T-helper 1 cell treated with Interleukin-12 subunit alpha and Interleukin-12 subunit beta and Interleukin-4 antibody, amounts not matched to agents 30 μg/mL and 1 μg/mL, for 36 hours (primary cell): ENCODE results near the gene VSTM2L.

Source experiments
- H3K27ac Mint-ChIP-seq: one replicate; pipeline ENCODE4 v1.8.0; 2021; ENCODE audit warnings: mild to moderate bottlenecking, mixed read lengths
- H3K27me3 Mint-ChIP-seq: one replicate; pipeline ENCODE4 v1.8.0; 2021; ENCODE audit warnings: low read depth, mixed read lengths
- H3K36me3 Mint-ChIP-seq: one replicate; pipeline ENCODE4 v1.8.0; 2021; ENCODE audit warnings: low read depth, mixed read lengths
- H3K4me1 Mint-ChIP-seq: one replicate; pipeline ENCODE4 v1.8.0; 2021; ENCODE audit warnings: low read depth, mixed read lengths
- H3K4me3 Mint-ChIP-seq: one replicate; pipeline ENCODE4 v1.8.0; 2021; ENCODE audit warnings: mild to moderate bottlenecking, moderate library complexity, mixed read lengths
- H3K9me3 Mint-ChIP-seq: one replicate; pipeline ENCODE4 v1.8.0; 2021; ENCODE audit warnings: mixed read lengths

The VSTM2L gene

DNA sequence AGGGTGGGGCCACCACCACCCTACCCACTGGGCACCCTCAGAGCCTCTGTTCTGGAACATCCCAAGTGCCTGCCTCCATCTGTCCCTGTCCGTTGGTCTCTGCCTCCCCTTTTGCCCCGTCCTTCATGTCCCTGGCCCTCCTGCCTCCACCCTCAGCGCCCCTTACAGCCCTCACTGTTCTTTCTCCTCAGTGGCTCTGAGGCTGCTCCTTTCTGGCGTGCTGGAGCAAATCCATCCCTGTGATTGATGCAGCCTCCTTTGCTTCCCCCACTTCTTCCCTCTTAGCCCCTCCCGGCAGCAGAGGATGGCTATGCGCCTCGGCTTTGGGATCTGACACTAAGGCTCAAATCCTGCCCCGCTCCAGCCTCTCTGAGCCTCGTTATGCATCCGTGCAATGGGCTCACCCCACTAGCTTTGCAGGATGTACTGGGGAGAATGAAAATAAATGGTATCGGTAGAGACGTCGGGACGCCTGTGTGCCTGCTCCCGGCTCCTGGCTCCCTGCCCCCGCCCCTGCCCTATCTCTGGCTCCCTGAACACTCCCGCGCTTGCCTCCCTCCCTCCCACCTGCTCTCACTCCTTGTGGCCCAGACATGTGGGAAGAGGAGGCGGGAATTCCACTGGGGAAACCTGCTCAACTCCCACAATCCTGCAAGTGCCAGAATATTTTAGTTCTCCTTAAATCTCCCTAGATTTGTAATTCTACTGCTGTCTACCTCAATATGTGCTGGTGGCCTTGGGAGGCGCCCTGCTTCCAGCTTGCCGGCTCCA is 13.1 kb downstream of the VSTM2L start:
- no peak overlapping the region for H3K27ac Mint-ChIP-seq
- H3K4me1 Mint-ChIP-seq: peaks cover 5% of the 10 kb centered on the region
- H3K36me3 Mint-ChIP-seq: no peaks in the 10 kb centered on the region
- H3K27me3 Mint-ChIP-seq: peaks cover 27% of the 10 kb centered on the region
- H3K4me3 Mint-ChIP-seq: no peak overlapping the region
- no peaks in the 10 kb centered on the region for H3K9me3 Mint-ChIP-seq

DNA sequence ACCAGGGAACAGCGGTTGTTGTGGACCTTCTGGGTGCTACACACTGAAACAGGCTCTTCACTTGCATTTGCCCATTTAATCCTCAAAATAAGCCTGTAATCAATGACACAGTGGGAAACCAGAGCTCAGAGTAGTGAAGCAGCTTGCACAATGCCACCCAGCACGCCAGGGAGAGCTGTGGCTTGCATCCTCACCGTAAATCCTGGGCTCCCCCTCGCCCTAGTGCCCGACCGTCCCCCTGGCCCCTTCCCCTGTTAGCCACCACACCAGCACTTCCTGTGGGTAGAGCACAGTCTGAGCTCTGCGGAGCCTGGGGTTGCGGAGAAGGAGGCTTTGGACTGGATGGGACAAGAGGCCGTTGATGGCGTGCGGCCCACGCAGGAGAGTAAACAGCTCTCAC is 14.5 kb downstream of the VSTM2L start:
- Mint-ChIP-seq H3K4me1 (peaks cover 6% of the 10 kb centered on the region), H3K27me3 (peaks cover 22% of the 10 kb centered on the region), H3K36me3 (no peaks in the 10 kb centered on the region), H3K4me3 (no peak overlapping the region), H3K9me3 (no peaks in the 10 kb centered on the region), H3K27ac (no peak overlapping the region)

DNA sequence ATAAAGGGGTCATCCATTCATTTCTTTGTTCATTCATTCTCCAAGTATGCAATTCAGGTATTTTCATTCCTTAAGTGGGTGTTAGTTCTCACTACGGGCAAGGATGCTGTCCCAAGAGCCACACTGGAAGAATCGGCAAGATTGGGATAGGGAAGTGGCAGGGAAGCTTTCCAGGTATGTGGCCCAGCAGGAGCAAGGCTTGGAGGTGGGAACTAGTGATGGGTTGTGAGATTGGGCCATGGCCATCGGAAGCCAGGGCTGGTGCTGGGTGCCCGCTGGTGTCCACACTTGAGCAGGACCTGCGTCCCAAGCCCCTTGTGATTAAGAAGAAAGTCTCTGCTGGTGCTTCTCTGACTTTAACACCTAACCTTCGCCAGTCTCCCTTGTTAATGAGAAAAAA is 15.1 kb downstream of the VSTM2L start:
- peaks cover 17% of the 10 kb centered on the region for H3K27me3 Mint-ChIP-seq
- H3K4me3 Mint-ChIP-seq: no peak overlapping the region
- no peaks in the 10 kb centered on the region for H3K9me3 Mint-ChIP-seq
- H3K36me3 Mint-ChIP-seq: no peaks in the 10 kb centered on the region
- H3K4me1 Mint-ChIP-seq: peaks cover 4% of the 10 kb centered on the region
- H3K27ac Mint-ChIP-seq: no peak overlapping the region

DNA sequence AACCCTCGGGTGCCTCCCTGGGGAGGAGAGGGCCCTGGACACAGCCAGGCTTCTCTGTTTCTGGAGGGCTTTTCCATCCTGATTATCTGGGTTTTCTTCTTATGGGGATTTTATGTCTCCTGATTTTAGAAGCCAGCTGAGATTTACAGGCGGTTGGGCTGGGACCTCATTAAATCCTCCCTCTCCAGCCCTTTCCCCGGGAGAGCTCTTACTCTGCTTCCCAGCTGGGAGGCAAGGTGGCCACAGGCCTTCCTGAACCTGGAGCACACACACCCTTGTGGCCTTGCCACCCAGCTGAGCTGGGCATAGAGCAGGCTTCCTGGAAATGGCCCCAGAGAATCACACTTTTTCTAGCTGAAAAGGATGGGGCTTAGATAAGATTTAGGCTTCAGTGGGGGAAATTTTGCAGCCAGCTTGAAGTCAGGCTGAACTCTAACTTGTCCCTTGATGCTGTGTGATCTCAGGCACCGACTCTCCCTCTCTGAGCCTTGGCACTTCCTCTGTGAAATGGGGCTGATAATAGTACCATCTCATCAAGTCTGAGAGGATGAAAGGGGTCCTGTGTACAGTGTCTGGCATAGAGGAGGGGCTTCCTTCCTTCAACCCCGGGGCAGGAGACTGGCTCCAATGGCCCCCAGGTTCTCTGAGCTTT is 16.6 kb downstream of the VSTM2L start:
- peaks cover 16% of the 10 kb centered on the region for H3K27me3 Mint-ChIP-seq
- H3K9me3 Mint-ChIP-seq: no peaks in the 10 kb centered on the region
- H3K36me3 Mint-ChIP-seq: no peaks in the 10 kb centered on the region
- peaks cover 4% of the 10 kb centered on the region for H3K4me1 Mint-ChIP-seq
- no peak overlapping the region for H3K27ac Mint-ChIP-seq
- H3K4me3 Mint-ChIP-seq: no peak overlapping the region

DNA sequence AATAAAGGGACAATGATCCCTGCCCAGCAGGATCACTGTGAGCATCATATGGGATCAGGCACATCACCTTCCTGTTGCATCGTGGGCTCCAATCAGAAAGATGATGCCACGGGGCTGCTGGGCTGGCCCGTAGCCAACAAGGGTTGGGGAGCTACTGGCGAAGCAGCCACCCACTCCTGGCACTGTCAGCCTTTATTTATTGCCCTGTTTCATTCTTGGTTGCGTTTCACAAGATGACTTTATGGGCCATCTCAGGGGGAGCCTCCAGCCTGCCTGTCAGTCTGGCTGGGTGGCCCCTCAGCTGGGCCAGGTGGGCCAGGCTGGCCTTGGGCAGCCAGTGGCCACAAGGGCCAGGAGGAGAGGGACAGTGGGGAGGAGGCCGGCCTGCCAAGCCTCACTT is 17.3 kb downstream of the VSTM2L start:
- Mint-ChIP-seq H3K36me3 (no peaks in the 10 kb centered on the region), H3K27me3 (peaks cover 16% of the 10 kb centered on the region), H3K4me3 (no peak overlapping the region), H3K9me3 (no peaks in the 10 kb centered on the region), H3K27ac (no peak overlapping the region), H3K4me1 (peaks cover 3% of the 10 kb centered on the region)

DNA sequence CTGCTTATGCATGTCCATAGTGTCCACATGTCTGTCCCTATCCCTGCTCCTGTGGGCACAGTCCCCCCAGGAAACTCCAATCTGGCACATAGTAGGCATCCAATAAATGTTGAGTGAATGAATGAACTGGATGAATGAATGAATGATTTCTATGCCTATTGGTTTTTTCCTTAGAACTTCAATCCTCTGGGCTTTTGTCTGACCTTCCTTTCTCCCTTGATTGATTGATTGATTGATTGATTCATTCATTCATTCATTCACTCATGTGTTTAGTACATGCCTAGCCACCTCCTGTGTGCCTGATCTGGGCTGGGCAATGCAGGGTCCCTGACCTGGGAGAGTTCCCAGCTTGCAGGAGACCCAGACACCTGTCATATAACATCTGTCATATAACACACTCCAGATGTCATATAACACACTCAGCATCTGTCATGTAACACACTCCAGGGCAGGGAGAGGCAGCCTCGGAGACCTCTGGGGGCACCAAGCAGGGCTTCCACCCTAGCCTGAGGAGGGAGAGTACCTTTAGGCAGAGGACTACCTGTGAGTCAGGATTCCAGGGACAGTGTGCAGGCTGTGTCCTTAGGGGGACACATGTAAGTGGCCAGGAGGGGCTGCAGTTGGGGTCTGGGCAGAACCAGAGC is 17.9 kb downstream of the VSTM2L start:
- Mint-ChIP-seq H3K4me1 (peaks cover 3% of the 10 kb centered on the region), H3K9me3 (no peaks in the 10 kb centered on the region)

DNA sequence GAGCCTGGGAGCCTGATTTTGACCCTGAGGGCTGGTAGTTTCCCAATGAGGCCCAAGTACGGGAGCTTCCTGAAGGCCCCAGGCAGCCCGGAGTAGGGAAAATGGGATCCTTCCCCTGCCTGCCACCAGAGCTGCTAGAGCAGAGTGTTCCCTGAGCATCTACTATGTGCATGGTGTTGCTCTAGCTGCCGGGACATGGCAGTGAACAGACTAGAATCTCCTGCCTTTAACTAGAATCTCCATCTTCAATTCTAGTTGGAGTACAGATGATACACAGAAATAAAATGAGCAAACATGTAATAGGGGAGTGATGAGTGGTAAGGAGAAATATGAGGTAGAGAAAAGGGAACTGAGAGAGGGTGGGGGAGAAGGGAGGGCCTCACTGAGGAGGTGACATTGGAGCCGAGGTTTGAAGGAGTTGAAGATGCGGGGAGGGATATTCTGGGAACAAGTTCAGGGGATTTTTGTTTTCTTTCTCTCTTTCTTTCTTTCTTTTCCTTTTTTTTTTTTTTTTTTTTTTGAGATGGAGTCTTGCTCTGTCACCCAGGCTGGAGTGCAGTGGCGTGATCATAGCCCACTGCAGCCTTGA is 18.5 kb downstream of the VSTM2L start:
- H3K36me3 Mint-ChIP-seq: no peaks in the 10 kb centered on the region
- H3K4me1 Mint-ChIP-seq: peaks cover 1% of the 10 kb centered on the region
- H3K9me3 Mint-ChIP-seq: no peaks in the 10 kb centered on the region
- peaks cover 8% of the 10 kb centered on the region for H3K27me3 Mint-ChIP-seq
- H3K4me3 Mint-ChIP-seq: peak overlapping the region; percentile 1
- no peak overlapping the region for H3K27ac Mint-ChIP-seq

More for the DNA sequence above, 17.9 kb downstream of the VSTM2L start:
- Mint-ChIP-seq H3K4me3 (no peak overlapping the region), H3K27me3 (peaks cover 14% of the 10 kb centered on the region), H3K27ac (no peak overlapping the region), H3K36me3 (no peaks in the 10 kb centered on the region)

DNA sequence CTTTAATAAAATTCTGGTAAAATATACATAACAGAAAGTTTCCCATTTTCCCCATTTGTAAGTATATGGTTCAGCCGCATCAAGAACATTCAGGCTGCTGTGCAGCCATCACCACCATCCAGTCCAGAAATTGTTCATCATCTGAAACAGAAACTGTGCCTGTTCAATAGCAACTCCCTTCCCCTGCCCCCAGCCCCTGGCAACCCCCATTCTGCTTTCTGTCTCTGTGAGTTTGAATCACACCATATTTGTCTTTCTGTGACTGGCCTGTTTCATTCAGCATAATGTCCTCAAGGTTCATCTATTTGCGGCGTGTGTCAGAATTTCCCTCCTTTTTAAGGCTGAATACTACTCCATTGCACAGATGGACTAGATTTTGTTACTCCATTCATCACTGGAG is 19.1 kb downstream of the VSTM2L start:
- H3K27ac Mint-ChIP-seq: no peak overlapping the region
- H3K4me1 Mint-ChIP-seq: peaks cover 1% of the 10 kb centered on the region
- H3K27me3 Mint-ChIP-seq: peaks cover 4% of the 10 kb centered on the region
- H3K9me3 Mint-ChIP-seq: no peaks in the 10 kb centered on the region
- no peaks in the 10 kb centered on the region for H3K36me3 Mint-ChIP-seq
- H3K4me3 Mint-ChIP-seq: no peak overlapping the region

DNA sequence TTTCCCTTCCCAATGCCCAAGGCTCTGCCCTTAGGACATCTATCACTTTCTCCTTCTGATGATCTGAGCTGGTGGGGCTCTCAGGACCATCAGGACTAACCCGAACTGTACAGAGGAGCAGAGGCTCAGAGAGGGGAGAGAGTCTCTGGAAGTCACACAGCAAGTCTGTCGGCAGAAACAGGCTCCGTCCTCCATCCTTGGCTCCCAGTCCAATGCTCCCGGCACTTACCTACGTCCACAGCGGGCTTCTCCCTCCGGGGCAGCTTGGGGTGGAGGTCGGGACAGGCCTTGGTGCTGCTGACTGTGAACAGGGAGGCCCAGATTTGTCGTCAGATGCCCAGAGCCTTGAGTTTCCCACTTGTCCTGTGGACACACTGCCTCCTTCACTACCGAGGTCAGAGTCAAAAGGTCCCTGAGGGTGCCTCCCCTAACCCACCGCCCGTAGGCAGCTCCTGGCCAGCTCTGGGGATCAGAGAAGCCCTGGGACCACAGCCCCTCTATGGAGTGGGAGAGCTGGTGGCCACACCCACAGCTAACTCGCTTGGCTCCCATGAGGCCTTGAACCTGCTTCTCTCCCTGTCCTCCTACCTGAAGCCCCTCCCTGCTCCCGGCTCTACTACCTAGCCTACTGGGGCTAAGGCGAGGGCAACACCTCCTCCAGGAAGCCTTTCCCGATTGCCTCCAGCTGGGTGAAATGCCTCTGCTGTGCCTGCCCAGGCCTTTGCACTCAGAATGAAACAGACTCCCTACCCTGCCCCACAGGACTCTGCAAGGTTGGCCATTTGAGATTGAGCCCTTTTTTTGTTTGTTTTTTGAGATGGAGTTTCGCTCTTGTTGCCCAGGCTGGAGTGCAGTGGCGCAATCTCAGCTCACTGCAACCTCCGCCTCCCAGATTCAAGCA is 22.6 kb downstream of the VSTM2L start:
- Mint-ChIP-seq H3K27ac (no peak overlapping the region), H3K9me3 (no peaks in the 10 kb centered on the region), H3K27me3 (peaks cover 3% of the 10 kb centered on the region)

DNA sequence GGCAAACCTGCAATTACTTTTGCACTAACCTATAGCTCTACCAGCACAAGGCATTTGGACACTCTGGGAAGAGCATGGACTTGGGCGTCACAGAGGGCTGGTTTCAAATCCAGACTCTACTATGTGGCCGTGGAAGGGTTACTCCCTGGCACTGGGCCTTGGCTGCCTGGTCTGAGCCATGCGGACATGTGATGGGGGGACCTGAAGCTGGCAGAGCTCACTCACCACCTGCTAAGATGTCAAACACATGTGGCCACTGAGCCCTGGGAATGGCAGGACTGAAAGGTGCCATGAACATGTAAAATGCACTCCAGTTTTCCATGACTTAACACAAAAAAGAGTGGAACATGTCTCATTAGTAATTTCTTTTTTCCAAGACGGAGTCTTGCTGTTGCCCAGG is 23.7 kb downstream of the VSTM2L start:
- no peak overlapping the region for H3K27ac Mint-ChIP-seq

More for the DNA sequence above, 22.6 kb downstream of the VSTM2L start:
- Mint-ChIP-seq H3K36me3 (no peaks in the 10 kb centered on the region), H3K4me1 (peaks cover 1% of the 10 kb centered on the region), H3K4me3 (no peak overlapping the region)

DNA sequence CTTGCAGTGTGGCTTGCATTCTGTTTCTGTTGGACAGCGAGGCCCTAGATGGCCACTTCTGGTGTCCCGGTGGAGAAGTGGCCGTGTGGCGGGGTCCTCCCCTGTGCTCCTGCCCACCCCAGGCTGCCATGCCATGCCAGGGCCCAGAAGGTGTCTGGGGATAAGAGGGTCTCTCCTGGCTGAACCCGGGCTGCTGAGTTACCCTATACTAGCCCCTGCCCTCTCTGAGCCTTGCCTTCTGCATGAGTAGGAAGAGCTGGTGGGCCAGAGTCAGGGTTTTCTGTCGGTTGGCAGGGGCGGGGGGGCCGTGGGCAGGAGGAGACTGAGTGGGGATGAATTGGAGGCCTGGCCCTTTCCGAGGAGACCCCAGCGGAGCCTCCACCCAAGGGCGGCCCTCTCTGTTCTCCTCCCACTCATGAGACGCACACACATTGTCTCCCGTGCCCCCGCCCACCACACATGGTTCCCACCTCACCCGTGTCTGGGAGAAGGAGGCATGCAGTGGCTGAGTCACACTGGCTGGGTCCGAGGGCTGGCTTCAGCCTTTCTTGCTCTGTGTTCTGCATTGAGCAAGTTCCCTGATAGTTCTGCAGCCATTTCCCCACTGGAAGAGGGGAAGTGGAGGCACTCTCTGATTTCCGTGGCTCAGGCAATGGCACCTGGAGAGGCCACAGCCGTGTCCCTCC is 24.6 kb downstream of the VSTM2L start:
- H3K4me3 Mint-ChIP-seq: no peak overlapping the region

More for the DNA sequence above, 23.7 kb downstream of the VSTM2L start:
- no peaks in the 10 kb centered on the region for H3K36me3 Mint-ChIP-seq
- H3K4me3 Mint-ChIP-seq: no peak overlapping the region
- H3K4me1 Mint-ChIP-seq: no peaks in the 10 kb centered on the region
- no peaks in the 10 kb centered on the region for H3K9me3 Mint-ChIP-seq
- H3K27me3 Mint-ChIP-seq: peaks cover 3% of the 10 kb centered on the region

DNA sequence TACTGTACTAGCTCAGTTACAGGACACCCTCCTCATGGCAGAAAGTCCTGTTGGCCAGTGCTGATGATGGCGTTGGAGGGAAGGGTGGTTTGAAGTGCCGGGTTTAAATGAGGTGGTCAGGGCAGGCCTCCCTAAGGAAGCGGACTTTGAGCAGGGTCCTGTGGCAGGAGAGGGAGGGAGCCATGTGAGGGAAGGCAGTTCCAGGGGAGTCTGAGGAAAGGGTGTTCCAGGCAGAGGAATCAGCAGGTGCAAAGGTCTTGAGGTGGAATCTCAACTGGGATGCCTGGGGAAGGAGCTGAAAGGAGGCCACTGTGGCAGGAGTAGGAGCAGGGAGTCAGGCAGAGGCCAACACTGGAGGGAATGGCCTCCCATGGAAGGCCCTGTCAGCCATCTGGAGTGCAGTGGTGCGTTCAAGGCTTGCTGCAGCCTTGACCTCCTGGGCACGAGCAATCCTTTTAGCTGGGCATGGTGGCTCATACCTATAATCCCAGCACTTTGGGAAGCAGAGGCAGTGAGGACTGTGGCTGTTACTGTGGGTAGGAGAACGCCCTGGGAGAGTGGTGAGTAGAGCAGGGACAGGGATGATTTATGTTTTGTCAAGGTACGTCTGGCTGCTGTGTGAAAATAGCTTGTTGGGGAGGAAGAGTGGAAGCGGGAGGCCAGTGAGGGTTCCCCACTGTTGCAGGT is 26.2 kb downstream of the VSTM2L start:
- Mint-ChIP-seq H3K27me3 (peaks cover 7% of the 10 kb centered on the region), H3K4me3 (no peak overlapping the region), H3K27ac (no peak overlapping the region), H3K9me3 (no peaks in the 10 kb centered on the region), H3K4me1 (no peaks in the 10 kb centered on the region), H3K36me3 (no peaks in the 10 kb centered on the region)

More for the DNA sequence above, 24.6 kb downstream of the VSTM2L start:
- Mint-ChIP-seq H3K9me3 (no peaks in the 10 kb centered on the region), H3K27ac (no peak overlapping the region), H3K27me3 (peaks cover 4% of the 10 kb centered on the region), H3K36me3 (no peaks in the 10 kb centered on the region), H3K4me1 (no peaks in the 10 kb centered on the region)

DNA sequence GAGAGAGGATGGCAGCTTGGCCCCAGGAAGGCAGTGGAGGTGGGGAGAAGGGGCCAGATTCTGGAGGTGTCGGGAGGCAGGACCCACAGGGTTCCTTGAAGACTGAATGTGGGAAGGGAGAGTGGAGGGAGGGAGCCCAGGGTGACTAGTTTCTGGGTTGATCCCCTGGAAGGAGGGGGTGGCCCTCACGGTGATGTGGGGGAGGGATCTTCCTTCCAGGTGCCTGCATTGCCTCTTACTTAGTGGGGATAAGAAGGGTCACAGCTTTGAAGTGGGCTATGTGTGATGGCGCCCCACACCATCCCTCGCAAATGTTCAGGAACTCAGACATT is 26.7 kb downstream of the VSTM2L start:
- Mint-ChIP-seq H3K4me3 (no peak overlapping the region), H3K27ac (no peak overlapping the region), H3K9me3 (no peaks in the 10 kb centered on the region), H3K27me3 (peaks cover 7% of the 10 kb centered on the region), H3K36me3 (no peaks in the 10 kb centered on the region), H3K4me1 (no peaks in the 10 kb centered on the region)
